HG03097 (cell line): ENCODE data around the gene DGKG.

ENCODE experiments used
- ATAC-seq: cut with Tn5 transposase; IDR thresholded peaks from one replicate; pipeline ENCODE4 v1.9.1; 2021; ENCODE audit not compliant: unreplicated experiment, low FRiP score

The DGKG gene

GRCh38 chr3:186368176-186368575 is 6.1 kb upstream of the DGKG start:
- no peak for ATAC-seq

GRCh38 chr3:186367631-186368030 is 5.6 kb upstream of the DGKG start:
- no peak for ATAC-seq

GRCh38 chr3:186366206-186366605 is 4.2 kb upstream of the DGKG start:
- ATAC-seq = no peak

GRCh38 chr3:186365202-186365974 is 3.4 kb upstream of the DGKG start:
- no peak for ATAC-seq

- ATAC-seq = no peak
Measured at GRCh38 chr3:186362988-186363387, 954 bp upstream of the DGKG start.

- ATAC-seq = no peak
Measured at GRCh38 chr3:186362537-186362842, 456 bp upstream of the DGKG start.

- ATAC-seq = no peak
Measured at GRCh38 chr3:186361246-186361761, 730 bp downstream of the DGKG start.

- ATAC-seq = no peak
Measured at GRCh38 chr3:186360779-186361178, 1.3 kb downstream of the DGKG start.

- ATAC-seq = no peak
Measured at GRCh38 chr3:186359078-186359477, 3.0 kb downstream of the DGKG start.

- ATAC-seq = no peak
Measured at GRCh38 chr3:186356152-186356551, 5.9 kb downstream of the DGKG start.

GRCh38 chr3:186354100-186354499 is 7.9 kb downstream of the DGKG start:
- ATAC-seq = no peak

GRCh38 chr3:186352369-186352768 is 9.7 kb downstream of the DGKG start:
- ATAC-seq = no peak

- no peak for ATAC-seq
Measured at GRCh38 chr3:186342197-186342596, 19.8 kb downstream of the DGKG start.

- no peak for ATAC-seq
Measured at GRCh38 chr3:186340204-186340603, 21.8 kb downstream of the DGKG start.

GRCh38 chr3:186339180-186339918 is 22.7 kb downstream of the DGKG start:
- ATAC-seq = no peak

GRCh38 chr3:186333256-186333655 is 28.8 kb downstream of the DGKG start:
- no peak for ATAC-seq

- no peak for ATAC-seq
Measured at GRCh38 chr3:186330772-186331460, 31.1 kb downstream of the DGKG start.

- no peak for ATAC-seq
Measured at GRCh38 chr3:186329589-186329988, 32.4 kb downstream of the DGKG start.

GRCh38 chr3:186327912-186328487 is 34.0 kb downstream of the DGKG start:
- no peak for ATAC-seq

GRCh38 chr3:186322761-186323160 is 39.3 kb downstream of the DGKG start:
- ATAC-seq = no peak

GRCh38 chr3:186321746-186322145 is 40.3 kb downstream of the DGKG start:
- no peak for ATAC-seq
